GM21529 (cell line): ENCODE results near the gene ZNRF2.
A peak's percentile ranks its signal among the peaks of the same experiment; 100 is the strongest.

ENCODE experiments used
- ATAC-seq: cut with Tn5 transposase; IDR thresholded peaks from one replicate; pipeline ENCODE4 v1.9.1; 2021; ENCODE audit not compliant: unreplicated experiment

Gene ZNRF2

GRCh38 chr7:30284298-30285066, at the start of gene ZNRF2:
Gene ZNRF2, plus strand, starts transcription at chr7:30284597. Its CDS starts 761 bp downstream, at chr7:30285358.
- ATAC-seq, result peak; percentile 88

DNA sequence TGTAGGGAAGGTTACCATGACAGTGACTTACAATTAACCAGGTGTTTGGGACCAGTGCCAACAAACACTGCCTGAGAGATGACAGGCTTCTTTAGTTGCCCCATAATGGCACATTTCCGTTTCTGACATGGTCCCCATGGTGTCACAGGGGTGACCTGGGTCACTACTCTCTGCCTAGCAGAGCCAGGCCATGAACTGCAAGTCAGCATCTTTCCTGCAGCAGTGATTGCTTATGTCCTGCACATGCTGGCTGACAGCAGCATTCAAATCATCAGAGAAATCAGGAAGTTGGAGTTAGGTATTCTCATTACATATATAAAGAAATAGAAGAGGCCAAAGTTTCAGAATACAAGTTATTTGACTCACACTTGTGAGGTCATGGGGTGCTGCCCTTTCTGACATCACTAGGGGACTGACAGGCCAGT, 47.1 kb upstream of the ZNRF2 start:
- ATAC-seq, result peak; percentile 22

DNA sequence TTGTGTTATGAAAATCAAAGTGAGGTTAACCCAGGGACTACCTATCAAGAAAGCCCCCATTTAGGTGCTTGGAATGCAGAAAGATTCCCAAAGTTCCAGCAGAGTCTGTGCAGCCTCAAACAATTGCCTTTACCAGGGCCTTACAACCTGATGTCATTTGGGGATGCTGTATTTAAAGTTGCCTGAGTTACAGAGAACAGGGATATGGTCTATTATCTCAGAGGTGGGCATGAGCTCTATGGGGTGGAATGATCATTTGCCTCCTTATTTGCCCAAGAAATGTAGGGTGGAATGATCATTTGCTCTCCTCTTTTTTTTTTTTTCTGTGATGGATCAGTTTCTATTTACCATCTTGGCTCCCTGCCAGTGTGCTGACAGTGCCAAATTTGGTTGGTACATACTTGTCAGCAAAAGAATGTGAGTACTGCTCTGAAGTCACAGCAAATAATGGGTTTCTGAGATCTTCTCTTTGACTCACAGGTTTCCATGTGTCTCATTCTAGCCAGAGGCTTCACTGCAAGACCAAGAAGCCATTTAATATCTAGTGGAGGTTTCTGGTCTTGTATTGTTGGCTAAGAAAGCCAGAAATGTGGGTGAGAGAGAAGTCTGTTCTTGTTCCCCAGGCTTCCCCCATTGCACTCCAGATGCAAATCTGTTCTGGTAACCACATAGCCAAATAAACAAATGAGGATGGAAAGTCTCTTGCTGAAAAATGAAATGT, 45.5 kb upstream of the ZNRF2 start:
- ATAC-seq, result peak; percentile 76

GRCh38 chr7:30240106-30240800, 44.1 kb upstream of the ZNRF2 start:
- no peak for ATAC-seq

DNA sequence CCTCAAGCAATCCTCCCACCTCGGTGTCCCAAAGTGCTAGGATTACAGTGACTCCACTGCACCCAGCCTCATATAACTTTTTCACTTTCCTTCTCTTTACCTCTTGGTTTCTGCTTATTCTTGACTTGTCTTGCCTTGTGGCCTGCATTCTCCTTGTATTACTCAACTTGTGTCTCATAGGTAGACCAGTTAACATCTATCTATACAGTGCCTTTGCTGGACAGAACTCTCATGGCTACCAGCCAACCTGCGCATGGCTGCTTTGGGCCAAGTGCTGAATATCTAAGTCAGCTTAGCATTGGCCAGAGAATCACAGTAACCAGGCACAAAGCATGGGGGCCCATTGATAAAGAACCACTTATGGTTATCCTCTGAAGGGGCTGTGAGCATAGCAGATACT, 42.6 kb upstream of the ZNRF2 start:
- no peak for ATAC-seq

DNA sequence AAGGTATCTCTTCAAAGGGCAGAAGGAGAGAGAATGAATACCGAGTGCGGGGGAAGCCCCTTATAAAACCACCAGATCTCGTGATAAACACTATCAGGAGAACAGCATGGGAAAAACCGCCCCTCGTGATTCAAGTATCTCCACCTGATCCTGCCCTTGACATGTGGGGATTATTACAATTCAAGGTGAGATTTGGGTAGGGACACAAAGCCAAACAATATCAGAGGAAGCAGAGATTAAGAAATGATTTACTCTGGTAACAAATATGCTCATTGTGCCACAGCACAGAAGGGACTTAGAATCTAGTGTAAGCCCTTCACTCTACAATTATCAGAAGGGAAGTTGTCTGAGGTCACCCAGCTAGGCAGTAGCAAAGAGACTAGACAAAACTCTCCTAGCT, 40.1 kb upstream of the ZNRF2 start:
- no peak for ATAC-seq

- no peak for ATAC-seq
These were observed 38.5 kb upstream of the ZNRF2 start for GRCh38 chr7:30245913-30246312.

DNA sequence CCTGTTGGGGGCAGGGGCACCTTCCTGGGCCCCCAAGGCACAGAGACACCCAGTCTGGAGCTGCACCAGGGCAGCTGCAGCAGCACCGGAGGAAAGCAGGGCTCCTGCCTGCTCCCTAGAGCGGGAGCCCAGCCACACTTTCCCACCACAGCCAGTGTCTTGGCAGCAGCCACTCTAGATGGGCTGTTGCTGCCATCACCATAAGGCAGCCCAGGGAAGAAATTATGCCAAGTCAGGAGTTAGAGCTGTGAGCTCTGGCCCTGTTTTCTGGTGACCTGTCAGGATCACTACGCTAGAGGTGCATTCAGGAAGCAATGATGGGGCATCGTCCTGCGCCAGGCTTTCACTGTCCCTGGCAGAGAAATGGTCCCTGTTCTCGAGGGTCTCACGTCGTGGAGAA, 38.0 kb upstream of the ZNRF2 start:
- no peak for ATAC-seq

GRCh38 chr7:30247541-30248401, 36.6 kb upstream of the ZNRF2 start:
- no peak for ATAC-seq

GRCh38 chr7:30249316-30249715, 35.1 kb upstream of the ZNRF2 start:
- ATAC-seq, result no peak

DNA sequence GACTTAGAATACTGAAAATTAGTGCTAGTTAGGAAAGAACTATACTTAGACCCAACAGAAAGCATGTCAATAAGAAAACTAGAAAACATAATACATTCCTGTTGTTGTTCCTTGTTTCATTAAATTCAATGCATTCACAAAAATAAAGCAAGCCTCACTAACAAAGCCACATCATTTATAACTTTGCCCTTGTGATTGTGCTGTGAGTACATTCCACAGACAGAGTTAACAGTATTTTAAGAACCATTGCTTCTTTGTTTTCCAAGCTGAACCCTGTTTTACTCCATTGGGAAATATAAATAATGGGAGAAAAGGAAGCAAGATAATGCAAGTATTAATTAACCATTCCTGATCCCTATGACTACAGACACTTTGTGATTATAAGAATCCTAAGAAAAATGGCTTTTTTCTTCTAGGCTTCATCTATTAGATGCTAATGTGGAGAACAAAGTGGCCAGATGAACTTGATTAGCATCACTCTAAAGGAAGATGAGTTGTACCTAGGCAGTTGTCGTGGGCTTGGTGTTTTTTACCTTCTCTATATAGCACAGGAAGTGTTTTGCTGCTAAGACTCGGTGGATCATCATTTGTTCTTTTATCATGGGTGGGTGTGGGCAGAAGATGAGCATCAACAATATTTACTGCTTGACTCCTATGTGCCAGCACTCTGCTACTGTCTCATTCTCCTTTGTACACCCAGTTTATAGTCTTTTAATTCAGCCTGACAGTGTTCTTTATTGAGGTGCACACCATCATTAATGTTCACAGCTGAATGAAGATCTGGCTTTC, 34.2 kb upstream of the ZNRF2 start:
- ATAC-seq, result no peak

DNA sequence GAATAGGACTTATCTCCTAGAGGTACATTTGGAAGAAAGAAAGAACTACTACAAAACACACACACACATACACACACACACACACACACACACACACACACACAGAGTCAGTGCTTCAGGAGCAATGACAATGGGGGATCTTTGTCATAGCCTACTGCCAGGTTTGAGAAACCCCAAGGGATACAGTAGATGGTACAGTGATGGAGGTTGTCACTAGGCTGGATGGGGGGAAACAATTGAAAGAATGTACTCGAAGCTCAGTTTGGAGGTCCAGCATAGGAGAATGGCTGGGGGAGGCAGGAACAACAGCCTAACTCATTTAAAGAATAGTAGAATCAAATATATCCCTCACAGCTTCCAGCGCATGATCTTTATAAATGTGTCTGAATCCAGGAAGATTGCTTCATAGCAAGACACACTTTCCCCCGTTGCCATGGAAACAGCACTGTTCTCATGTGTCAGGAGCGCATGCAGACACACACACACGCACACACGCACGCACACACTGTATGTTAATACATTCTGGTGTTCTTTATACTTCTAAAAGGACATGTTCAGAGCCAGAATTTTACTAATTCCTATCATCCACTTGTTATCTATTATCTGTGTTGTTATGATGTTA, 32.6 kb upstream of the ZNRF2 start:
- ATAC-seq, result no peak

GRCh38 chr7:30252885-30253795, 31.3 kb upstream of the ZNRF2 start:
- ATAC-seq, result no peak

GRCh38 chr7:30253796-30254165, 30.6 kb upstream of the ZNRF2 start:
- ATAC-seq, result no peak

DNA sequence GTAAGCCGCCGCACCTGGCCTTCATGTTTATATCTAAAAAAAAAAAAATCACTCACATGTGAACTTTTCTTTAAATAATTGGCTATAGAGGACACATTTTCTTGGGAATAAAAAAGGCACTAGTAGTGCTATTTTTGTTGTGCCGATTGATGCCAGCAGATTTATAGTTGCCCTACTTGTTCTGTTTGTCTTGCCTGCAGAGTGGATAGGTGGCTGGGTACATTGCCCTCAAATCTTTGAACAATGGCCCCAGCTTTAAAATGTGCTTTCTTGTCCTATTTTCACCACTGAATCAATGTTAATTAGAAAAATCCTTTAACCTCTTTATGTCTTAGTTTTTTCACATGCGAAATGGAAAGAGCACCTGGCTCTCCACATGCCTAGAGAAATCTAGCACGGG, 30.1 kb upstream of the ZNRF2 start:
- no peak for ATAC-seq

GRCh38 chr7:30254717-30255063, 29.7 kb upstream of the ZNRF2 start:
- ATAC-seq, result no peak

DNA sequence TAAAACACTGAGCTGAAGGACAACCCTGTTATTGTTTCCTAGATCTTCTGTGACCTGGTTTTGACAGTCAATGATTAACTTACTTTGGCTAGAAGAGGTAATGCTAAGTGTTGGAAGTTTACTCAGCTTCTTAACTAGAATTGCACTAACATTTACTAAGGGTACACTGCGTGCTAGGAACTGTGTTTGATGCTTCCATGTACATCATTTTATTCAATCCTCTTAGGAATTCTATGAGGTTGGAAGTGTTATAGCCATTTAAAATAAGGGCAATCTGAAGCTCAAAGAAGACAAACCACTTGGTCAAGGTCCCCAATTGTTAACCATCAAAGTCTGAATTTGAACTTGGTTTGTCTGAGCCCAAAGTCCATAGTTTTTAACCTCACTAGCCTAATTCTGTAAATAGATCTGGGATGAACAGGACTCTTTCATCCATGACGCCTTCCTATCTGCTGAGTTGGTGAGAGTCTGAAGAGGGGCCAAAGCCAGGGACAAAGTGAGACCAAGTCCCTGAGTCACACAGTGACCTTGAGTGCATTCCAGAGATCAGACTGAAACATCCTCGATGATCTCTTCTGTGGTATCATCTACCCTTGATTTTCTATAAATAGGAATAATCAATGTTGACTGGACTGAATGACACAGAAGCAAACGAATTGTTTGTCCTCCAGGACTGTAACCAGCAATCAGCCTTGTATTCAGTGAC, 29.2 kb upstream of the ZNRF2 start:
- ATAC-seq, result peak; percentile 53

- no peak for ATAC-seq
These were observed 28.0 kb upstream of the ZNRF2 start for GRCh38 chr7:30256349-30256858.
